ENCODE measurements around the gene IL11. TPM values are rescaled to one million over a fixed set of nuclear protein-coding genes. Genes with fewer than 3 reads are reported as not detected.
A peak's percentile ranks its signal among the peaks of the same experiment; 100 is the strongest.

The IL11 gene
- total RNA-seq = not detected in 2 replicates
- 0.11 TPM in 1 of 2 replicates, not detected in the other for polyA plus RNA-seq
- 0.06 and 0.12 TPM in 2 replicates for polyA plus RNA-seq (2011; cell fraction: cytosol; rRNA removed)
- polyA plus RNA-seq (2011; cell fraction: nucleus; rRNA removed) = 0.20 and 0.22 TPM in 2 replicates
- polyA plus RNA-seq (2012) = not detected in 2 replicates
- polyA minus RNA-seq = not detected in 2 replicates
- polyA minus RNA-seq (2011; cell fraction: cytosol; rRNA and poly(A)+ RNA removed) = 1.8 TPM
- polyA minus RNA-seq (2011; cell fraction: nucleus; rRNA and poly(A)+ RNA removed) = not detected in 2 replicates
- Bru-seq, nascent RNA = not detected
- percentile 15 among the genes with signal in this experiment for BruChase-seq, experiment 1, labeled RNA remaining after a 6-hour chase
- BruChase-seq, experiment 2, labeled RNA remaining after a 2-hour chase = not detected
- long read RNA-seq = 0 reads

- H3K4me3 ChIP-seq (replicated peaks in 1 of 3; ENCODE audit: insufficient read depth in 1 of 3, low read depth in 1 of 3, low read length in 3 of 3) = no peak within 1 kb of the TSS
- H3K9ac ChIP-seq (replicated peaks; ENCODE audit: extremely low read depth, insufficient read depth, low read length) = no peak within 1 kb of the TSS
- intact Hi-C loops (cut with micrococcal nuclease) (no loop called here), dilution Hi-C loops (cut with MboI; ENCODE audit: extremely low pct_ligation_motif_present, low sequenced_read_pairs) (no loop called here)
- H3K9me3 ChIP-seq (replicated peaks; ENCODE audit: control insufficient read depth, insufficient read depth, low read length) = no peaks in the 10 kb centered on the region
- no peaks in the 10 kb centered on the region for H3K9me1 ChIP-seq (replicated peaks; ENCODE audit: control insufficient read depth, extremely low read depth, insufficient read depth, low read length)
- H3K79me2 ChIP-seq (ENCODE audit: control insufficient read depth, insufficient read depth, low read length) = no peaks in the 10 kb centered on the region
- peaks cover 10 to 21% of the 10 kb centered on the region in 2 experiments for H3K27me3 ChIP-seq (ENCODE audit: control insufficient read depth in 2 of 2, insufficient read depth in 2 of 2, low read length in 2 of 2)
- H4K20me1 ChIP-seq (replicated peaks; ENCODE audit: control insufficient read depth, extremely low read depth, insufficient read depth, low read length) = no peaks in the 10 kb centered on the region
- no TSS peak for BruUV-seq (replicated peaks)
- peak within 1 kb of the TSS; percentile 17 for H2AFZ ChIP-seq (ENCODE audit: low read depth, low read length)
- ChIA-PET CTCF (interaction anchor here (1.0 kb wide), 1 partner anchor 69 kb away, joined by 3 read pairs; no protein-coding TSS in a partner anchor), POLR2A (interaction anchor here (0.6 kb wide), 1 partner anchor 223 kb away, joined by 3 read pairs; no protein-coding TSS in a partner anchor)
- H3K27ac ChIP-seq (ENCODE audit: insufficient read depth, low read depth, low read length) = no peak within 1 kb of the TSS
- peaks cover 3% of the 10 kb centered on the region for H3K4me1 ChIP-seq (ENCODE audit: control insufficient read depth, extremely low read depth, insufficient read depth, low read length)
- FAIRE-seq (peak; percentile 4), DNase-seq (ENCODE audit: low read depth, low spot score) (no peak)
- peak; percentile 59 for TF ChIP-seq EZH2 (IDR thresholded peaks at IDR 0.05; ENCODE audit: borderline replicate concordance, low read depth, low read length, severe bottlenecking)
- TF ChIP-seq CTCF (IDR thresholded peaks at IDR 0.05; ENCODE audit: extremely low read depth in 1 of 2, insufficient read depth in 1 of 2, low read depth in 1 of 2, low read length in 2 of 2) = no peak
- H3K4me2 ChIP-seq (ENCODE audit: insufficient read depth, low read length) = no peak within 1 kb of the TSS
- H3K36me3 ChIP-seq (ENCODE audit: control insufficient read depth in 2 of 2, extremely low read depth in 1 of 2, insufficient read depth in 2 of 2, low read length in 2 of 2) = no peaks in the 10 kb centered on the region
These were observed at the start of gene IL11 for GRCh38 chr19:55370305-55370988. Gene IL11, minus strand, starts transcription at chr19:55370463. Its CDS starts 153 bp downstream, at chr19:55370310.
